Mucosa of rectum (tissue), 2 donors: Measurements from ENCODE around the gene IGFBP4.

ENCODE experiments used
- H3K27ac ChIP-seq, 2 donors: one replicate each; pipeline ENCODE4 v1.7.0; 2013; ENCODE audit warnings: inconsistent platforms in 2 of 2, low read depth in 2 of 2, low read length in 2 of 2
- H3K27me3 ChIP-seq, 2 donors: one replicate each; pipeline ENCODE4 v1.7.0; 2013; ENCODE audit warnings: low read length in 2 of 2; ENCODE audit not compliant: control insufficient read depth in 2 of 2, insufficient read depth in 2 of 2
- H3K36me3 ChIP-seq, 2 donors: one replicate each; pipeline ENCODE4 v1.7.0; 2013; ENCODE audit warnings: low read length in 2 of 2; ENCODE audit not compliant: control insufficient read depth in 2 of 2, insufficient read depth in 2 of 2
- H3K4me1 ChIP-seq, 2 donors: one replicate each; pipeline ENCODE4 v1.7.0; 2013; ENCODE audit warnings: low read length in 2 of 2, mild to moderate bottlenecking in 1 of 2; ENCODE audit not compliant: control insufficient read depth in 2 of 2, insufficient read depth in 2 of 2
- H3K4me3 ChIP-seq, 2 donors: one replicate each; pipeline ENCODE4 v1.7.0; 2013; ENCODE audit warnings: low read length in 2 of 2
- H3K9ac ChIP-seq, 2 donors: one replicate each; pipeline ENCODE4 v1.7.0; 2013; ENCODE audit warnings: low read length in 2 of 2, low read depth in 1 of 2, mild to moderate bottlenecking in 1 of 2
- H3K9me3 ChIP-seq, 2 donors: one replicate each; pipeline ENCODE4 v1.7.0; 2013; ENCODE audit warnings: low read length in 2 of 2; ENCODE audit not compliant: control insufficient read depth in 2 of 2
- donor health status: healthy.
- donor health status: Normal muscosa, but diverticular disease.

Gene IGFBP4

DNA sequence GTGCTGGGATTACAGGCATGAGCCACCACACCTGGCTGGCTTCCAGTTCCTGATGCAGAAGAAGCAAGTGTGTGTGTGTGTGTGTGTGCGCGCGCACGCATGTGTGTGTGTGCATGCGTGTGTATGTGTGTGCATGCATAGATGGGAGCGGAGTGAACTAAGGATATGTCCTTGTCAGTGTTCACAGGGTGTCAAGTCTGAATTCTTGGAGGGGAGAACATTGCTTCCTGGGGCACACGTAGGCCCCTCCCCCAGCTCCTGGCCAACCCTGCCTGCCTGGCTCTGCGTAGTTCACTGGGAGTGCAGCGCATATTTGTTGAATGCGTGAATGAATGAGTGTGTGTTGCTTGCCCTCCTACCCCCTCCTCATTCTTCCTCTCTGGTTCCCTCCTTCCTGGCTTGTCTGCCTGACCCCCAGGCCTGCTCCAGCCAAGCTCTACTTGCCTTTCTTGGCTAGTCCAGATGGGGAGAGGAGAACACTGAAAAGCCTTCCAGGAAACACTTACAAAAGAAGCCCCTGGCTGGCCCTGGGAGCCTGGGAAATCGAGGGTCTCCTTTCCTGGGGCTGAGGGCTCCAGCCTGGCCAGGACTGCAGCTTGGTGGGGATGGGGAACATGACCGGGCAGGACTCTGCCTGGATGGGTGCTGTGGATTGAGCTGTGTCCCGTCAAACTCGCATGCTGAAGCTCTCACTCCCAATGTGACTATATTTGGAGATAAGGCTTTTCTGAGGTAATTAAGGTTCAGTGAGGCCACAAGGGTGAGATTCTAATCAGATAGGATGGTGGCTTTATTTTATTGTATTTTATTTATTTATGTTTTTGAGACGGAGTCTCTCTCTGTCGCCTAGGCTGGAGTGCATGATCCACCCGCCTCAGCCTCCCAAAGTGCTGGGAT, 27.9 kb downstream of the IGFBP4 start:
- no peak overlapping the region for H3K27ac ChIP-seq

DNA sequence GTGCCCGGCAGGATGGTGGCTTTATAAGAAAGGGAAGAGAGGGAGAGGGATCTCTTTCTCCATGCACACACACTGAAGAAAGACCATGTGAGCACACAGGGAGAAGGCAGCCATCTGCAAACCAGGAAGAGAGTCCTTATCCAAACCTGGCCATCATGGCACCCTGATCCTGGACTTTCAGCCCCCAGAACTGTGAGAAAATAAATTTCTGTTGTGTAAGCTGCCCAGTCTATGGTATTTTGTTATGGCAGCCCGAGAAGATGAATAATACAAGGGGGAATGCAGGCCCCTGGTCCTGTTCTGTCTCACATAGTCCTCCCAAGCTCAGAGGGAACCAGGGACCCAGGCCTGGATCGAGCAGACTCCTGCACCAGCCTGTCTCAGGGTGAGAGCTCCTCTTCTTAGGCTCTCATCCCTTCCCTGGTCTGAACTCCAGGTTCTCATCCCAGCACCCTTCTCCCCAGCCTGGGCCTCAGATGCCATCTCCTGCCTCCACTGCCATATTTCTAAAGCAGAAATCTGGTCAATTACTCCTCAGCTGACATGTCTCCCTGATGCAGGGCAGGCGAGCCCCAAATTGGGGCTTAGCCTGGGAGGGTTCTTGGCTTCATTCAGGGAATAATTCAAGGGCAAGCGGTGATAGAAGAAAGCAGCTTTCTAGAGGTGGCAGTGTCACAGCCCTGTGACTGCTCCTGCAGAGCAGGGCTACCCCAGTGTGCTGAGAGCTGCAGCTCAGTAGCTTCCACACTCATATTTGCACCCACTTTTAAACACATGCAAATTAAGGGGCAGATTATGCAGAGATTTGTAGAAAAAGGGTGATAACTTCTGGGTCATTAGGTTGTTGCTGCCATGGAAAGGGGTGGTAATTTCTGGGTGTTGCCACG, 28.8 kb downstream of the IGFBP4 start:
- Histone ChIP-seq H3K27me3 (no peaks in the 10 kb centered on the region), H3K4me1 (peaks cover 0 to 4% of the 10 kb centered on the region in 2 donors), H3K9ac (no peak overlapping the region), H3K36me3 (no peaks in the 10 kb centered on the region), H3K4me3 (no peak overlapping the region), H3K27ac (peak overlapping the region in 1 of 2 donors; percentile 23), H3K9me3 (no peaks in the 10 kb centered on the region)

More for the DNA sequence above, 27.9 kb downstream of the IGFBP4 start:
- Histone ChIP-seq H3K9me3 (no peaks in the 10 kb centered on the region), H3K9ac (no peak overlapping the region), H3K36me3 (no peaks in the 10 kb centered on the region), H3K4me1 (peaks cover 0 to 4% of the 10 kb centered on the region in 2 donors), H3K27me3 (no peaks in the 10 kb centered on the region), H3K4me3 (no peak overlapping the region)

DNA sequence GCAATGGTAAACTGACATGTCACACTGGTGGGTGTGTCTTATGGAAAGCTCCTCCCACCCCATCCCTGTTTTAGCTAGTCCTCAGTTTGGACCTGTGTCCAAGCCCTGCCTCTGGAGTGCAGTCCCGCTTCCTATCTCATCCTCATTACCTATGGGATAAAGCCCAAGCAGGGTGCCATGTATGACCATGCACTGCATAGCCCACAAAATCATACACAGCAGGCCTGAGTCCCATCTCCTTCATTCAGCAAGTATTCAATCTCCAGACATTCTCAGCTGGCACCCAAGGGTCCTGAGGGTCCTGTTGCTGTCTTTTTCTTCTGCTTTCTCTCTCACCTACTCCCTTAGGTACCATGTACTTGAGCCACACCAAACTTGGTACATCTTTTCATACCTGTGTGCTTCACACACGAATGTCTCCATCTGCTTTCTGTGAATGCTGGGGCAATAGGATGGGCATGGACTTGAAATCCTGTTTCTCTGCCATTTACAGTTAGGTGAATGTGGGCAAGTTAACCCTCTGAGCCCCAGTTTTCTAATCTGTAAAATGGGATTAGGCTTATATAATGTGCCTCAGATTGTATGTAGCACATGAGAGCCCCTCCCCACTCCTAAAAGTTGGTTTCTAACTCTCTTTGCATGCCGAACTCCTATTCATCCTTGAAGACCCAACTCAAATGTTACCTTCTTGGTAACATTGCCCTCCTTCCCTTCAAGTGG, 29.6 kb downstream of the IGFBP4 start:
- H3K4me1 ChIP-seq, result peaks cover 0 to 4% of the 10 kb centered on the region in 2 donors
- no peaks in the 10 kb centered on the region for H3K27me3 ChIP-seq
- no peak overlapping the region for H3K9ac ChIP-seq
- no peak overlapping the region for H3K4me3 ChIP-seq
- H3K27ac ChIP-seq, result no peak overlapping the region
- no peaks in the 10 kb centered on the region for H3K9me3 ChIP-seq
- H3K36me3 ChIP-seq, result no peaks in the 10 kb centered on the region

DNA sequence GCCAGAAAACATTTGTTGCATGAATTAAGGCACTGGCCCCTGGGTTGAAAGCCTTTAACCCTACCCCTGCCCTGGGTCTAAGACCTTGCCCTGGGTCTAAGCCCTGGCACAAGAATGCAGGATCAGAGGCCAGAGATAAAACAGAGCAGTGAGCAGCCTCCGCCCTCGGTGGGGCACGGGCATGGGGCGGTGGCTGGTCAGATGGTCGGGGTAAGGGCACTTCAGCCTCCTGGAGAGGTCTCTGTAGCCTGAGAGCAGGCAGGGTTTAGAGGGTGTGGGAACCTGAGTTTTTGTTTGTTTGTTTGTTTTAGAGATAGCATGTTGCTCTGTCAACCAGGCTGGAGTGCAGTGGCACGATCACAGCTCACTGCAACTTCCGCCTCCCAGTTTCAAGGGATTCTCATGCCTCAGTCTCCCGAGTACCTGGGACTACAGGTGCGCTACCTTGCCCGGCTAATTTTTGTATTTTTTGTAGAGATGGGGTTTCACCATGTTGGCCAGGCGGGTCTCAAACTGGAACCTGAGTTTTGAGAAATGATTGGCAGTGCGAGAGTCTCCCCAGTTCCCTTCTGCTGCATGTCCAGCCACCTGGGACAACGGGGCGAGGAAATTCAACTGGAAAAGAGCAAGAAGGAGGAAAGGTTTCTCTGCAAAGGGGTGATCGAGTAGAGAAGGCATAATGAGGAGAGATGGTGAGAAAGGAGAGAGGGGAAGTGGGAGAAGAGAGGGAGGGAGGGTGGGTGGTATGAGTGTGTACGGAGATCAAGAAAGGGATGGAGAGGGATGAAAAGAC, 30.5 kb downstream of the IGFBP4 start:
- Histone ChIP-seq H3K9ac (no peak overlapping the region), H3K27ac (no peak overlapping the region), H3K9me3 (no peaks in the 10 kb centered on the region), H3K4me3 (no peak overlapping the region), H3K36me3 (no peaks in the 10 kb centered on the region), H3K27me3 (no peaks in the 10 kb centered on the region), H3K4me1 (peaks cover 0 to 4% of the 10 kb centered on the region in 2 donors)

DNA sequence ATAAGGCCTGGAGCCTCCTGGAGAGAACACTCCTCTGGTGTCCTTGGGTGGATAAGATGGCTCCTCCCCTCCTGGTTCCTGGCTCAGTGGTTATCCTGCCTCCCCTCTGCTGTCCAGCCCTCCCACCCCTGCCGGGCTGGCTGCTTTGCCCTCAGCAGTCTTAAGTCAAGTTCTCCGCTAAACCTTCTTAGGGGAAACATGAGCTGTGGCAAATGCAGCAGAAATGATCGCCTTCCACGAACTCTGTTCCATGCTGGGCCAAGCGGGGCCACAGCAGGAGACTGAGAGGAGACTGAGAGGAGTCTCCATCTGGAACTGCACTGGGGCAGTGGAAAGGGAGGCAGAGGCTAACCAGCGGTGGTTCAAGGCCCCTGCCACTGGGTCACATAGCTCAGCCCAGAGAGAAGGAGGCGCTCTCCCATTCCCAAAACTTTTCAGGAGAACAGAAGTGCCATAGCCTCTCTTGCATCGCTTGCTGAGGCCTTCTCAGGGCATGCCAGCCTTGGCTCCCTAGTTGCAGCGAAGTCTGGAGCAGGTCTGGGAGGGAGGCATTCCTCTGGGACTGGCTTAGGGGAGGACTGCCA, 31.3 kb downstream of the IGFBP4 start:
- Histone ChIP-seq H3K9me3 (no peaks in the 10 kb centered on the region), H3K4me1 (peaks cover 0 to 4% of the 10 kb centered on the region in 2 donors)

DNA sequence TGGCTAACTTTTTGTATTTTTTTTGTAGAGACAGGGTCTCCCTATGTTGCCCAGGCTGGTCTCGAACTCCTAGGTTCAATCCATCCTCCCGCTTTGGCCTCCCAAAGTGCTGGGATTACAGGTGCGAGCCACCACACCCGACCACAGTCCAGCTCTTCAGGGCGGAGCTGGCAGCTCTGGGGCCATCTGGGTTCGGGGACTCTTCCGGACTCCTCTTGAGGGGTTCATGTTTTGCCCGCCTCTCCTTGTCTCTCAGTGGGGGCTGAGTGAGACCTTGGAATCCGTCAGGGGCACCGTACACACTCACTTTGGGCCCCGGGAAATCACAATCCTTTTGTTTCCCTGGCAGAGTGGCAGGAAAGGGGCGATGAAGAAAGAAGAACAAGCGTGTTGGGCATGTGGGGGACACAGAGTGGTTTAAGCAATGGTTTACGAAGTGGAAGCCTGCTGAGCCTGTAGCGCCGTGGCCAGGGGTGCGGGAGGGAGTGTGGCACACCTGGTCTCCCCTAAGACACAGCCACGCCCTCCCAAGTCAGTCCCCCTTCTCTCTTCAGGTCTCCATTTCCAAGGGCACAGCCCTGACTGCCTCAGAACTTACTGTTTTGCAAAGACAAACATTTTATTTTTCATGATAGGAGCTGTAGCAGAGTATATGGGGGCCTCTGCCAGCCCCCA, 32.1 kb downstream of the IGFBP4 start:
- Histone ChIP-seq H3K4me3 (no peak overlapping the region), H3K36me3 (no peaks in the 10 kb centered on the region), H3K9me3 (no peaks in the 10 kb centered on the region), H3K27me3 (no peaks in the 10 kb centered on the region), H3K4me1 (peaks cover 3 to 8% of the 10 kb centered on the region in 2 donors), H3K27ac (peak overlapping the region in 1 of 2 donors; percentile 32), H3K9ac (peak overlapping the region in 1 of 2 donors; percentile 14)

More for the DNA sequence above, 31.3 kb downstream of the IGFBP4 start:
- H3K36me3 ChIP-seq, result no peaks in the 10 kb centered on the region
- H3K4me3 ChIP-seq, result no peak overlapping the region
- no peaks in the 10 kb centered on the region for H3K27me3 ChIP-seq
- no peak overlapping the region for H3K27ac ChIP-seq
- no peak overlapping the region for H3K9ac ChIP-seq

DNA sequence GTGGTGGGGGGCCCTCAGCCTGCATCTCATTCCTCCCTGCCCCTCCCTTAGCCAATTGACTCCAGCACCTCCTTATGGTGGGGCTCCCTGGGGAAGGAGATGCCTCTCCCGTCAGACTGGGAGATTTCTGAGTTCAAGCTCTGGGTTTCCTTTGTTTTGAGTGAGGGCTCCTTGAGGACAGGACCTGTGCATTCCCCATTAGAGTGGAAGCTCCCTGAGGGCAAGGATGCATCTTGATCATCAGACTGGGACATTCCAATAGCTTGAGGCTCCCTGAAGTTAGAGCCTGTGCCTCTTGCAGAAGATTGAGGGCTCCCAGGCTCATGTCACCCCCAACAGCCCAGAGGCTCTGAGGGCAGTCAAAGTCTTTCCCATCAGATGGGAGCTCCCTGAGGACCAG, 34.5 kb downstream of the IGFBP4 start:
- H3K4me1 ChIP-seq, result peaks cover 15 to 21% of the 10 kb centered on the region in 2 donors
- no peaks in the 10 kb centered on the region for H3K36me3 ChIP-seq
- H3K27ac ChIP-seq, result no peak overlapping the region

DNA sequence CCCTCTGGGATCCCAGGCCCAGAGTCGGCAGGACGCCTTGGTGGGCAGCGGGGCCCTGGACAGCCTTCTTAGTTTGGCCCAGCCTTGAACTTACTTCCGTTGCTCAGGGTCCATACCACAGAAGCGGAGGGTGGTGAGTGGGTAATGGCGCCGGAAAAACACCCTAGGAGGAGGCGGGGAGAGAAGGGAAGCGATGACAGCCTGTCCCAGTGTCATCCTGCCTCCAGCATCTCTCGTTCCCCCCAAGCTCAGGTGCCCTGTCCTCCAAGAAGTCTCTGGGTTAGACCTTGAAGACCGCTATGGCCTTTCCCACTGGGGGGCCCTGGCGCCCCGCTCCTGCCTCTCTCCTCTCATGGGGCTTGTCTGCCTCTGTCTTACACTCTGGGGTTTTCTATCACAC, 35.2 kb downstream of the IGFBP4 start:
- H3K9me3 ChIP-seq, result no peaks in the 10 kb centered on the region
- no peak overlapping the region for H3K9ac ChIP-seq

More for the DNA sequence above, 34.5 kb downstream of the IGFBP4 start:
- Histone ChIP-seq H3K9ac (no peak overlapping the region), H3K27me3 (no peaks in the 10 kb centered on the region), H3K9me3 (no peaks in the 10 kb centered on the region), H3K4me3 (no peak overlapping the region)

More for the DNA sequence above, 35.2 kb downstream of the IGFBP4 start:
- Histone ChIP-seq H3K4me1 (peaks cover 15 to 23% of the 10 kb centered on the region in 2 donors), H3K27me3 (no peaks in the 10 kb centered on the region), H3K27ac (no peak overlapping the region), H3K4me3 (no peak overlapping the region), H3K36me3 (no peaks in the 10 kb centered on the region)
